ENCODE measurements around the gene ZIC4. TPM values are rescaled to one million over a fixed set of nuclear protein-coding genes. Genes with fewer than 3 reads are reported as not detected.

Gene ZIC4
- total and polyA plus RNA-seq, 2 of the 8 experiments (the other 6 are each of a cell fraction or from before 2014, with no cell fraction given): 0.03 to 0.13 TPM

DNA sequence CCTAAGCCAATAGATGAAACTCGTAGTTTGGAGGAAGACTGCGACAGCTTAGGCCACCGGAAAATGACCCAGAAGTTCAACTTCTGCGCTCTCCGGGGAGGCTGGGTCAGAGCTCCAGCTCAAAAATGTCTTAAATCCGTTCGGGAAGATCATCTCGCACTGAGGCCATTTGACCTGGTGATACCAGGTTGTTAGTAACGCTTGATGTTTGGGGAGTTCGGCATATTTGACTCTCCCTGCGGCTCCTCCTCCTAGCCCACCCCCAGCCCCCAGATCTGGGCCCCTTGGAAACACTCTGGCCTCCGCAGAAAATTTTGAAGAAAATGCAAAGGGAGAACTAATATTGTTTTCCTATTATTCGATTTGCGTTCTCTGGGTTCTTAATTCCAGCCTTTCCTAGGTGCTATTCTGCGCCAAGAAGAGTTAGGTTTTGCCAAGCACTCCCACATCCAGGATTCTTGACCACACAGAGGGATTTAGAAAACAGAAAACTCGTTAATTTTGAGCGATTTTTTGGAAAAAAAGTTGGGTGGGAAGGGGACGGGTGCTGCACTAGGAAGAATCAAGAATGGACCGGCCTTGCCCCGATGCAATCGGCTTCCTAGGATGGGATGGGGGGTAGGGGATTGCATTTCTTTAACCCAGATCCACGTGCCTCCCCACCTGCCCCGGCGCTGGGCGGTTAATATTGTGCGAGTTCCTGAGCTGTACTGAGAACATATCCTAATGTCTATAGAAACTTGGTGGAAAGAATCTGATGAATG is 50.0 kb downstream of the ZIC4 start:
- Histone ChIP-seq H3K36me3 (ENCODE audit: control insufficient read depth in 2 of 4, insufficient read depth in 4 of 4, low read length in 3 of 4) (peaks cover 0 to 2% (median 0%) of the 10 kb centered on the region in 4 experiments; a peak in 1 of 8 replicates), H3K79me1 (ENCODE audit: low read depth, low read length) (no peaks in the 10 kb centered on the region), H3K4me1 (replicated peaks in 1 of 4; ENCODE audit: control insufficient read depth in 3 of 4, insufficient read depth in 4 of 4, low read length in 3 of 4) (peaks cover 15 to 37% (median 17%) of the 10 kb centered on the region in 4 experiments), H3K27ac (ENCODE audit: low read depth, low read length) (no peak overlapping the region), H3K9ac (replicated peaks in 1 of 4; ENCODE audit: extremely low read depth in 1 of 4, low read depth in 3 of 4, low read length in 3 of 4) (no peak overlapping the region), H2BK5ac (ENCODE audit: low read depth, low read length) (no peak overlapping the region), H3K23ac (ENCODE audit: insufficient read length) (no peak overlapping the region), H3K14ac (ENCODE audit: insufficient read length) (no peak overlapping the region), H3K4me2 (ENCODE audit: insufficient read depth in 1 of 2, low read depth in 2 of 2, low read length in 2 of 2) (peak overlapping the region; percentile 54 to 85), H2BK20ac (ENCODE audit: low read length) (no peak overlapping the region), H3K4me3 (ENCODE audit: extremely low read depth in 1 of 4, insufficient read depth in 2 of 4, low read depth in 3 of 4, low read length in 4 of 4) (peak overlapping the region in 3 of 4 experiments; percentile 7 to 41 (median 11); a peak in 5 of 8 replicates), H3K56ac (replicated peaks; ENCODE audit: insufficient read length, low read depth, low read length) (no peak overlapping the region), H3K4ac (replicated peaks; ENCODE audit: insufficient read length, low read depth, low read length) (no peak overlapping the region), H2AFZ (ENCODE audit: low read length) (no peak overlapping the region), H4K5ac (ENCODE audit: insufficient read length, low read depth, low read length) (no peak overlapping the region), H2BK120ac (replicated peaks; ENCODE audit: low read depth, low read length) (no peak overlapping the region), H2AK5ac (ENCODE audit: low read depth, low read length) (no peak overlapping the region), H3K23me2 (ENCODE audit: low read depth, low read length) (no peaks in the 10 kb centered on the region; the same call in 1 of the 2 replicates), H3K79me2 (ENCODE audit: control insufficient read depth in 1 of 2, insufficient read depth in 2 of 2, low read length in 2 of 2) (no peaks in the 10 kb centered on the region), H4K8ac (ENCODE audit: extremely low read depth, insufficient read depth, low read length) (no peak overlapping the region), H3K9me3 (ENCODE audit: insufficient read depth in 2 of 2, low read depth in 1 of 2, low read length in 1 of 2) (no peaks in the 10 kb centered on the region), H2BK12ac (ENCODE audit: low read depth, low read length) (no peak overlapping the region), H3K27me3 (replicated peaks in 1 of 4; ENCODE audit: control insufficient read depth in 3 of 4, extremely low read depth in 1 of 4, insufficient read depth in 3 of 4, low read length in 3 of 4) (peaks cover 50 to 69% (median 66%) of the 10 kb centered on the region in 4 experiments), H3K18ac (ENCODE audit: extremely low read depth, low read length) (no peak overlapping the region), H4K20me1 (replicated peaks in 1 of 2; ENCODE audit: control insufficient read depth in 1 of 2, insufficient read depth in 2 of 2, low read length in 2 of 2) (peaks cover 2 to 4% of the 10 kb centered on the region in 2 experiments), H2BK15ac (ENCODE audit: low read length) (no peak overlapping the region), H4K91ac (replicated peaks; ENCODE audit: insufficient read length, low read length) (no peak overlapping the region)
- FAIRE-seq: no peak
- POLR2A ChIA-PET (ENCODE audit: partially characterized antibody): interaction anchor here (1.0 to 1.8 kb wide), 4 partner anchors 14 to 58 kb away, joined by 3 to 4 read pairs (median 3); no protein-coding TSS in a partner anchor
- no peak for DNase-seq (ENCODE audit: low read depth in 1 of 2, low spot score in 2 of 2)
- WGBS, 2 experiments (ENCODE audit: extremely low coverage in 1 of 2, insufficient coverage in 1 of 2, insufficient read length in 1 of 2, insufficient replicate concordance in 2 of 2, low coverage in 1 of 2, low lambda C conversion rate in 2 of 2, missing lambda C conversion rate in 1 of 2): 4% methylated on average over 26 of the region's 26 CpGs; no CpG with 5 or more reads in 1 of the 2 experiments
- CTCF ChIA-PET (ENCODE audit: partially characterized antibody): interaction anchor here (0.7 to 10.6 kb wide), 22 partner anchors 8 to 856 kb away, joined by 3 to 162 read pairs (median 4); no protein-coding TSS in a partner anchor
- TF ChIP-seq CTBP2 (IDR thresholded peaks at IDR 0.05; ENCODE audit: borderline replicate concordance, insufficient read depth, insufficient read length, low read length): no peak
- TF ChIP-seq NRF1 (IDR thresholded peaks at IDR 0.05; ENCODE audit: low read depth, low read length): no peak
- TF ChIP-seq BRCA1 (IDR thresholded peaks at IDR 0.05; ENCODE audit: low read depth, low read length): no peak
- TF ChIP-seq EZH2 (IDR thresholded peaks at IDR 0.05; ENCODE audit: low read depth, low read length, severe bottlenecking): peak; percentile 83
- no peak for TF ChIP-seq ATF3 (IDR thresholded peaks at IDR 0.05; ENCODE audit: insufficient read depth, low read depth, low read length)
- peak; percentile 92 for TF ChIP-seq RNF2 (IDR thresholded peaks at IDR 0.05; ENCODE audit: borderline replicate concordance, low read depth, low read length, missing control alignments, poor library complexity, severe bottlenecking)
- TF ChIP-seq RFX5 (IDR thresholded peaks at IDR 0.05; ENCODE audit: borderline replicate concordance, low read depth, low read length): no peak
- peak; percentile 72 for TF ChIP-seq SUZ12 (IDR thresholded peaks at IDR 0.05; ENCODE audit: low read length)
- TF ChIP-seq POLR2A (IDR thresholded peaks at IDR 0.05; ENCODE audit: control extremely low read depth in 1 of 2, low read depth in 2 of 2, low read length in 2 of 2): no peak
- peak; percentile 91; the same call in 1 of the 2 replicates for TF ChIP-seq CBX8 (IDR thresholded peaks at IDR 0.05; ENCODE audit: borderline replicate concordance, low read depth, low read length)

Data from H1 (cell line).